GM19438 (cell line): ENCODE data around the gene NSUN6.

Experiments used
- ATAC-seq: cut with Tn5 transposase; IDR thresholded peaks from one replicate; pipeline ENCODE4 v1.9.1; 2021; ENCODE audit warnings: low read depth; ENCODE audit not compliant: unreplicated experiment

Gene NSUN6

GRCh38 chr10:18651324-18652007 lies at the start of gene NSUN6:
TSS of gene NSUN6 (minus strand) at chr10:18651587. CDS start at chr10:18651203, 384 bp downstream.
- peak; percentile 98 for ATAC-seq

GRCh38 chr10:18699849-18700840 lies 48.8 kb upstream of the NSUN6 start:
- ATAC-seq: no peak

GRCh38 chr10:18690541-18690940 lies 39.2 kb upstream of the NSUN6 start:
- no peak for ATAC-seq

- no peak for ATAC-seq
Measured at GRCh38 chr10:18689498-18689897, 38.1 kb upstream of the NSUN6 start.

- no peak for ATAC-seq
Measured at GRCh38 chr10:18687706-18688105, 36.3 kb upstream of the NSUN6 start.

GRCh38 chr10:18687195-18687594 lies 35.8 kb upstream of the NSUN6 start:
- ATAC-seq: no peak

- no peak for ATAC-seq
Measured at GRCh38 chr10:18685555-18685954, 34.2 kb upstream of the NSUN6 start.

- no peak for ATAC-seq
Measured at GRCh38 chr10:18684953-18685352, 33.6 kb upstream of the NSUN6 start.

GRCh38 chr10:18684416-18684815 lies 33.0 kb upstream of the NSUN6 start:
- no peak for ATAC-seq

GRCh38 chr10:18683427-18683826 lies 32.0 kb upstream of the NSUN6 start:
- ATAC-seq: no peak

GRCh38 chr10:18681971-18682411 lies 30.6 kb upstream of the NSUN6 start:
- no peak for ATAC-seq

- ATAC-seq: no peak
Measured at GRCh38 chr10:18681366-18681765, 30.0 kb upstream of the NSUN6 start.

- no peak for ATAC-seq
Measured at GRCh38 chr10:18680754-18681153, 29.4 kb upstream of the NSUN6 start.

GRCh38 chr10:18675086-18675801 lies 23.9 kb upstream of the NSUN6 start:
- ATAC-seq: no peak

- ATAC-seq: no peak
Measured at GRCh38 chr10:18668026-18668425, 16.6 kb upstream of the NSUN6 start.

- ATAC-seq: no peak
Measured at GRCh38 chr10:18666810-18667209, 15.4 kb upstream of the NSUN6 start.

GRCh38 chr10:18665815-18666558 lies 14.6 kb upstream of the NSUN6 start:
- no peak for ATAC-seq

GRCh38 chr10:18664841-18665478 lies 13.6 kb upstream of the NSUN6 start:
- no peak for ATAC-seq

GRCh38 chr10:18660816-18661431 lies 9.5 kb upstream of the NSUN6 start:
- no peak for ATAC-seq
